Measurements from ENCODE around the gene SEMA6D. TPM values are rescaled to one million over a fixed set of nuclear protein-coding genes. Genes with fewer than 3 reads are reported as not detected.

SEMA6D gene
- total RNA-seq, 4 donors from 2014 or later: 1.5 to 27.2 (median 5.5) TPM

GRCh38 chr15:47786371-47786770, 69.1 kb downstream of the SEMA6D start:
- TF ChIP-seq CTCF (IDR thresholded peaks at IDR 0.05): no peak
- no peak for TF ChIP-seq POLR2A (IDR thresholded peaks at IDR 0.05)
- DNase-seq: no peak
- Histone ChIP-seq H3K27me3 (no peaks in the 10 kb centered on the region), H3K4me1 (no peaks in the 10 kb centered on the region), H3K36me3 (no peaks in the 10 kb centered on the region), H3K4me3 (no peak overlapping the region), H3K9me3 (no peaks in the 10 kb centered on the region), H3K27ac (no peak overlapping the region)
- intact Hi-C loops (cut with DNase I; ENCODE audit: low total_unique reads): no loop called here

GRCh38 chr15:47787875-47788274, 70.6 kb downstream of the SEMA6D start:
- no peaks in the 10 kb centered on the region for H3K4me1 ChIP-seq
- TF ChIP-seq CTCF (IDR thresholded peaks at IDR 0.05): no peak
- TF ChIP-seq POLR2A (IDR thresholded peaks at IDR 0.05): no peak
- intact Hi-C loops (cut with DNase I; ENCODE audit: low total_unique reads): no loop called here

GRCh38 chr15:47788685-47789084, 71.4 kb downstream of the SEMA6D start:
- H3K36me3 ChIP-seq: no peaks in the 10 kb centered on the region
- no peak overlapping the region for H3K27ac ChIP-seq
- intact Hi-C loops (cut with DNase I; ENCODE audit: low total_unique reads): no loop called here
- TF ChIP-seq CTCF (IDR thresholded peaks at IDR 0.05) (no peak), POLR2A (IDR thresholded peaks at IDR 0.05) (no peak)
- DNase-seq: no peak
- H3K27me3 ChIP-seq: no peaks in the 10 kb centered on the region
- H3K4me3 ChIP-seq: no peak overlapping the region
- H3K4me1 ChIP-seq: no peaks in the 10 kb centered on the region
- no peaks in the 10 kb centered on the region for H3K9me3 ChIP-seq

More at GRCh38 chr15:47787875-47788274, 70.6 kb downstream of the SEMA6D start:
- Histone ChIP-seq H3K4me3 (no peak overlapping the region), H3K27me3 (no peaks in the 10 kb centered on the region), H3K36me3 (no peaks in the 10 kb centered on the region), H3K9me3 (no peaks in the 10 kb centered on the region), H3K27ac (no peak overlapping the region)
- no peak for DNase-seq

- no peaks in the 10 kb centered on the region for H3K36me3 ChIP-seq
- no peaks in the 10 kb centered on the region for H3K4me1 ChIP-seq
- intact Hi-C loops (cut with DNase I; ENCODE audit: low total_unique reads): no loop called here
- H3K27ac ChIP-seq: no peak overlapping the region
- no peak overlapping the region for H3K4me3 ChIP-seq
- TF ChIP-seq CTCF (IDR thresholded peaks at IDR 0.05) (no peak), POLR2A (IDR thresholded peaks at IDR 0.05) (no peak)
- DNase-seq: no peak
- H3K27me3 ChIP-seq: no peaks in the 10 kb centered on the region
- H3K9me3 ChIP-seq: no peaks in the 10 kb centered on the region
Measured at GRCh38 chr15:47791161-47791560, 73.9 kb downstream of the SEMA6D start.

- Histone ChIP-seq H3K27ac (no peak overlapping the region), H3K36me3 (no peaks in the 10 kb centered on the region), H3K9me3 (no peaks in the 10 kb centered on the region), H3K4me1 (no peaks in the 10 kb centered on the region), H3K27me3 (no peaks in the 10 kb centered on the region), H3K4me3 (no peak overlapping the region)
- DNase-seq: no peak
- intact Hi-C loops (cut with DNase I; ENCODE audit: low total_unique reads): no loop called here
- TF ChIP-seq POLR2A (IDR thresholded peaks at IDR 0.05) (no peak), CTCF (IDR thresholded peaks at IDR 0.05) (no peak)
Measured at GRCh38 chr15:47792231-47792630, 74.9 kb downstream of the SEMA6D start.

All from uterus (tissue), 4 donors.